ENCODE results near the gene ZNF766.

- TF ChIP-seq NFATC3 (IDR thresholded peaks at IDR 0.05) (no peak), ZNF3 (CRISPR knock-in tag; IDR thresholded peaks at IDR 0.05) (no peak), CTCF (IDR thresholded peaks at IDR 0.05 in 2 of 3, conservative IDR thresholded peaks at IDR 0.05 in 1 of 3; ENCODE audit: insufficient read depth in 2 of 3, low read depth in 1 of 3, low read length in 3 of 3) (no peak), POLR2A (conservative IDR thresholded peaks at IDR 0.05) (no peak), ZNF780A (CRISPR knock-in tag; IDR thresholded peaks at IDR 0.05) (no peak), HINFP (tag; conservative IDR thresholded peaks at IDR 0.05; ENCODE audit: low read depth) (no peak), CC2D1A (IDR thresholded peaks at IDR 0.05) (no peak), ELK1 (CRISPR knock-in tag; IDR thresholded peaks at IDR 0.05) (no peak)
- TF ChIP-seq, protein P1, sequence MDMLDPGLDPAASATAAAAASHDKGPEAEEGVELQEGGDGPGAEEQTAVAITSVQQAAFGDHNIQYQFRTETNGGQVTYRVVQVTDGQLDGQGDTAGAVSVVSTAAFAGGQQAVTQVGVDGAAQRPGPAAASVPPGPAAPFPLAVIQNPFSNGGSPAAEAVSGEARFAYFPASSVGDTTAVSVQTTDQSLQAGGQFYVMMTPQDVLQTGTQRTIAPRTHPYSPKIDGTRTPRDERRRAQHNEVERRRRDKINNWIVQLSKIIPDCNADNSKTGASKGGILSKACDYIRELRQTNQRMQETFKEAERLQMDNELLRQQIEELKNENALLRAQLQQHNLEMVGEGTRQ (CRISPR knock-in tag; IDR thresholded peaks at IDR 0.05) = no peak
Observed at GRCh38 chr19:52231154-52231910, 38.1 kb upstream of the ZNF766 start.
